Ramos (cell line): ENCODE measurements around the gene KRT7.
"Not testable (repeated sequence)": the region's sequence is repeated elsewhere in the genome, so short reads cannot be mapped to it uniquely, and the experiment has no call there.

Experiments
- in situ Hi-C: fragments of 300-500 bp; cut with MboI; formaldehyde crosslinking; loops from one replicate; pipeline ENCODE4 v1.14.3; 2022; ENCODE audit warnings: low sequenced_read_pairs; ENCODE audit not compliant: unreplicated experiment

Gene KRT7

DNA sequence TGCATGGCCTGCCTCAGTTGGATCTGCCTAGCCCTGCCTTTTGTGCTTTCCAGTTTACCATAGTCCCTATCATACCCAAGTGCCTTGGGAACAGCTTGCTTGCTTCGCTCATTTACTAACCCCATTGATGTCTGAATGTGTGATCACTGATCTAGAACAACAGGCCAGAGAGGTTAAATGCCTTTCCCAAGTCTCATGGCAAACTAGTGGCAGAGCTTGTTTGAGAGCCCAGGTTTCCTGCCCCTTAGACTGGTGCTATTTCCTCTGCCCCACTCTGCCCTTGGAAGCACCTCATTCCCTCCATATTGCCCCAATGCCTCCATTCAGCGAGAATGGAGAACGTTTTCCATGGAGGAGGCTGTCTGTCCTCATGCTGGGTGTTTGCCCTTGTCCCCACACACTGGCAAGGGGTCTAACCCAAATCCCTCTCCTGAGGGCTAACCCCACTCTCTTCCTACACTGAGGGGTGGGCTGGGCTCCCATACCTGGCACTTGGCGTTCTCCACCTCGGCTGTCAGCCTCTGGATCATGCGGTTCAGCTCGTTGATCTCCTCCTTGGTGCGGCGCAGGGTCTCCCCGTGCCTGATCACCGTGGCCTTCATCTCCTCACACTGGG lies 19.8 kb downstream of the KRT7 start:
- in situ Hi-C loops = no loop called here

- in situ Hi-C loops = no loop called here
Observed at GRCh38 chr12:52253391-52254179, 20.5 kb downstream of the KRT7 start.

- in situ Hi-C loops = no loop called here
Observed at GRCh38 chr12:52254180-52254964, 21.3 kb downstream of the KRT7 start.

- in situ Hi-C loops = no loop called here
Observed at GRCh38 chr12:52254965-52255751, 22.1 kb downstream of the KRT7 start.

- in situ Hi-C loops = no loop called here
Observed at GRCh38 chr12:52255926-52256583, 23.0 kb downstream of the KRT7 start.

GRCh38 chr12:52256584-52256935 lies 23.5 kb downstream of the KRT7 start:
- in situ Hi-C loops = no loop called here

DNA sequence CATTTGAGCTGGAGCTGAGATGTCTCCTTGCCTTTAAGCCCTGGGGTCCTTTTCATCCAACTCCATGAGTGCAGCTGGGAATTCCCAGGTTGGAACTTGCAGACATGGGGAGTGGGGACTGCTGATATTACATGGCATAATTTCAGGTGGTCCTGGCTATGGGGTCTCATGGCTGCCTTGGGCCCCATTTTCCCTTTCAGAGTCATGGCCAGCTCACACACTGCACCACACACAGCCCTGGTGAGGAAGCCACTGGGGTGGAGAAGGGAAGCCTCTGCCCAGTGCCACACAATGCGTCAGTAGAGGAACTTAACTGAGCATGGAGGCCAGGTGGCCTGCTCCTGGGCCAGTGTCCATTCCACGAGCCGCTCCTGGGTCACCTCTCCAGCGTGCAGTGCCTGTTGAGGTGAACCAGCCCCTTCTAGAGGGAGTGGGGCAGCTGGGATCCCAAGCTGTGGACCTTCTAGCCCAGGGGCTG lies 24.1 kb downstream of the KRT7 start:
- in situ Hi-C loops = no loop called here

- in situ Hi-C loops = not testable (repeated sequence)
Observed at GRCh38 chr12:52257922-52258321, 24.9 kb downstream of the KRT7 start.

GRCh38 chr12:52258335-52258901 lies 25.4 kb downstream of the KRT7 start:
- in situ Hi-C loops = no loop called here

DNA sequence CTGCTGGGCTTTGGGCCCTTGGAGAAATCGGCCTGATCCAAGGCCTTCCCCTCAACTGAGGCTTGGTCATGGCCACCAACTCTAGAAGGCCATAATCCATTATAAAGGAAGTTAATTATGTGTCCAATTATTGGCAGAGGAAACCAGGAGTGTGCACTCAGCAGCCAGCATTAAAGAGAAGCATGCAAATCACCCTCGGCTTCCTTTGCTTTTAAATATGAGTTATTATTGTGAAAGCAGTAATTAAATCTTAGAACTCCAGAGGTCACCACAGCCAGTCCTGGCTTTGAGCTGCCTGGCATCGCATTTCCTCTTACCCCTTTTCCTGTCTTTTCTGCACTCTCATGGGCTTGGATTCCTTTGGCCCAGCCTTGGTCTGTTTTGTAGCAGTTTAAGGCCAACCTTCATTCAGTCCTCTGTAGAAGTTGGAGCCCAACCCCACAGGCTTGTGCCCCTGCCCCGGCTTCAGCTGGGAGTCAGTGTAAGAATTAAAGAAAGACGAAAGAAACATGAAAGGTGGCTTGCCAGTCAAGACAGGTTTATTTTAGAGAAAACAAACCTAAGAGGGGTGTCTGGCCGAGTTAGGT lies 26.7 kb downstream of the KRT7 start:
- in situ Hi-C loops = no loop called here

DNA sequence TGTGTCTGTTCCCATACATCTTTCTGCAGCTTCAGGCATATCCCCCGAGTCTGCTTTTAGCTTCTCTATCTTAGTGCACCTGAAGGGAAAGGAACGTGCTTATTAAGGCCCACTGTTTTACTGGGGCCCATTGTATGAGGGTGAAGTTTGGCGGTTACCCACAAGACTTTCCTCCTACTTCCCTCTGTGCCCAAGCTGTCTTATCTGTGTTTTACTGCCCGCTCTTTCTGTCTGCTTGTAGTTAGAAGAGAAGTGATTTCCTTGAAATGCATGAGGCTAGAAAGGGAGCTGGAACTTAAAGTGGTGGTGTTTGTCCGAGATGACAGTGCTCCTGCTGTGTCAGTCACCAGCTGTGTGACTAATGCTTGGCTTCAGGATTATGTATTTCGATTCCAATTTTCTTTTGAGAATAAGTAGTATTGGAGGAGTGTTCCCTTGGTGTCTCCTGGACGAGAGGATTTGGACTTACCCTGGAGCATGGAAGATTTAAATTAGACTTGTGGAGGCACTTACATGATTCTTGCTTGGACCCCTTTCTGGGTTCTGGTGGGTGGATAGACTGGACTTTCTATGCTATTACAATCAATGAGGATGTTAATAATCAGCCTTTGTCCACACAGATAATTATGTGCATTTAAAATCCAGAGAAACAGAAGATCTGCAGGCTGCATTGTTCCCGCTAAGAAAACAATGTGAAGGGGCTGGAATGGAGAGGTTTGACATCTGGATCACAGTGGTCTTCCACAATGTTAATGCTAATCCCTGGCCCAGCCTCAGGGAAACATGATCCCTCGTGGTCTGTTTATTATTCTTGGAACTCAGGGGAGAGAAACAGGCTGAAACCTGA lies 27.5 kb downstream of the KRT7 start:
- in situ Hi-C loops = no loop called here

DNA sequence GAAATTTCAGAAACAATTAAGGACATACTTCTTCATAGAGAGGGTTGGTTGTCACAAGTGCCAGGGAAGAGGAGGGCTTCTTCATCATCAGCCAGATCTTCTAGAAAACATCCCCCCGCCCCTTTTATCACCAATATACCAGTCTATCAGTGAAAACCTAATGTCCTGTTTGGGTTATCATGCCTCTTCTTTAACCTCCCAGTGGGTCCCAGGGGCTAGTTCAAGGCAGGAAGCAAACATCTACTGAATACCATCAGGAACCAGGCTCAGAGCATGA lies 28.1 kb downstream of the KRT7 start:
- in situ Hi-C loops = no loop called here

GRCh38 chr12:52262286-52262685 lies 29.2 kb downstream of the KRT7 start:
- in situ Hi-C loops = no loop called here

GRCh38 chr12:52263761-52264434 lies 30.9 kb downstream of the KRT7 start:
- in situ Hi-C loops = no loop called here

- in situ Hi-C loops = no loop called here
Observed at GRCh38 chr12:52264435-52264825, 31.4 kb downstream of the KRT7 start.

DNA sequence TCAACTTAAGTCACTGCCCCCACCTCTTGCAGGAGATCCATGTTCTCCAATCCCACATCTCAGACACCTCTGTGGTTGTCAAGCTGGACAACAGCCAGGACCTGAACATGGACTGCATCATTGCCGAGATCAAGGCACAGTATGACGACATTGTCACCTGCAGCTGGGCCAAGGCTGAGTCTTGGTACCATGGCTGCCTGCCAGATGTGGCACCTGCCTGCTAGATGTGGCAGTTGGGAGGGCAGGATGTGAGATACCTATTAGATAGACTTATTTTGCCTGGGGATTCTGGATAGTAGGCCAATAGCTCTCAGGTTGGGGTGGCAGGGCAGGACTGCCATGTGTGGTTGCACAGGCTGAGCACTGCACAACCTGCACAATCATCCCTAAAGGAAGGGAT lies 33.5 kb downstream of the KRT7 start:
- in situ Hi-C loops = no loop called here

GRCh38 chr12:52267266-52267665 lies 34.2 kb downstream of the KRT7 start:
- in situ Hi-C loops = no loop called here

DNA sequence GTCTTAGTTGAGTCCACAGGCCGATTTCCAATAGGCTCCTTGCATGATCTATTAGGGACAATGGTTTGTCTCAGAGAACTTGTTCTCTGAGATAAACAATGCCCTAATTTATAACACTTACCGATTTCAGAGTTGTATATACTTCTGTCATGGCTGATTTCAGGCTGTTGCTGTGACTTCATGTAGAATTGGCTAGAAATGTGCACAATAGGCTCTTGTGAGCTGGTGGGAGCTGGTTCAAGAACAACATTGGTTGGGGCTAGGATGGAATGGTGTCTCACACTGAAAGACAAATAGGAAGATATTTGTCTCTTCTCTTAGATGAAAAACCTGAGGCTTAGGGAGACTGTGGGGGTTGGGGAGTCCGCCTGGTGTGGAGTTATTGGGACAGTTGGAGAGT lies 34.7 kb downstream of the KRT7 start:
- in situ Hi-C loops = no loop called here
